ENCODE results near the gene DDX51.

DNA sequence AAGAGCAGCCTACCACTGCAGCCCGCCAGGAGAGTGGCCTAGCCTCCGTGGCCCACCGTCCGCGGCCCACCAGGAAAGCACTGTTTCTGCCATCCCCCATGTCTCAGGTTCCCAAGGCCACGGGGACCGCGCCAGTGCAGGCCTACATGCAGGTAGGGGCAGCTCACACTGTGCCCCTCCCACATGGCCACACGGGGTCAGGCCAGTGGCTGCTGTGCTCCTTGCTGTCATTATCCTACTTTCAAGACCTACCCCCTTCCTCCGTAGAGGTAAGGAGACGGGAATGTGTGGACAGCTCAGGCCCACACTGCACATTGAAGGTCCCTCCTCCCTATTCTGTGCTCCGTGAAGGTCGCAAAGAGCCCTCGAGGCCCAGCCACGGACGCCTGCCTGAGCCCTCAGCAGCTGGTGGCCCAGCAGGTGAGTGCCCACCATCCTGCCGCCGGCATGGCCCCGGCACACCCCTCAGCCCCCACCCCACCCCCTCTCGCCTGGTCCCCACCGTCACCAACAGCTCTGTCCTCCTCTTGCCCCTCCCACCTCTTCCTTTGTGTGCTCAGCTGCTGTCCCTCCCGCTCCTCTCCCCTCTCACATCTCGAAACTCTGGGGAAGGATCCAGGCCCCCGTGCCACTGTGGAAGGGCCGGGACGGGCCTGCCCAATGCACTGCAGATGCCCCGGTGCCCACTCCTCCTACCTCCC is 10.0 kb downstream of the DDX51 start:
- TF ChIP-seq POLR2A (IDR thresholded peaks at IDR 0.05; ENCODE audit: low read depth, low read length), result no peak
- no peak for TF ChIP-seq POLR2AphosphoS5 (IDR thresholded peaks at IDR 0.05; ENCODE audit: low read depth, low read length)

Data from GM12891 (cell line).